ENCODE data around the gene NKAIN1. TPM values are rescaled to one million over a fixed set of nuclear protein-coding genes. Genes with fewer than 3 reads are reported as not detected.
"Not testable (repeated sequence)": the region's sequence is repeated elsewhere in the genome, so short reads cannot be mapped to it uniquely, and the experiment has no call there.

NKAIN1 gene
- total and polyA plus RNA-seq, 4 experiments from 2014 or later: not detected

DNA sequence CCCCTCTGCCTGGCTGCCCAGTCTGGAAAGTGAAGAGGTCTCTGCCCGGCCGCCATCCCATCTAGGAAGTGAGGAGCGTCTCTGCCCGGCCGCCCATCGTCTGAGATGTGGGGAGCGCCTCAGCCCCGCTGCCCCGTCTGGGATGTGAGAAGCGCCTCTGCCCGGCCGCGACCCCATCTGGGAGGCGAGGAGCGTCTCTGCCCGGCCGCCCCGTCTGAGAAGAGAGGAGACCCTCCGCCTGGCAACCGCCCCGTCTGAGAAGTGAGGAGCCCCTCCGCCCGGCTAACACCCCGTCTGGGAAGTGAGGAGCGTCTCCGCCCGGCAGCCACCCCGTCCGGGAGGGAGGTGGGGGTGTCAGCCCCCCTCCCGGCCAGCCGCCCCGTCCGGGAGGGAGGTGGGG is 63.4 kb downstream of the NKAIN1 start:
- intact Hi-C loops (cut with micrococcal nuclease); H3K9me3 Mint-ChIP-seq; H3K27me3 ChIP-seq (ENCODE audit: insufficient read depth, low read length); DNase-seq; H3K4me1 ChIP-seq (ENCODE audit: insufficient read depth, low read length); H3K4me3 Mint-ChIP-seq; H3K4me1 Mint-ChIP-seq; H3K27ac ChIP-seq (ENCODE audit: low read depth, low read length); H3K36me3 ChIP-seq (ENCODE audit: insufficient read depth, low read length); H3K9me3 ChIP-seq (ENCODE audit: control insufficient read depth in 1 of 2, low read length in 2 of 2); H3K4me3 ChIP-seq (ENCODE audit: low read length in 2 of 2); H3K27ac Mint-ChIP-seq; H3K36me3 Mint-ChIP-seq; POLR2A ChIA-PET (ENCODE audit: partially characterized antibody): not testable (repeated sequence)
- CTCF ChIA-PET (ENCODE audit: partially characterized antibody): interaction anchor here (1.3 kb wide), 1 partner anchor 9 kb away, joined by 4 read pairs; no protein-coding TSS in a partner anchor
- peaks cover 16 to 19% of the 10 kb centered on the region in 2 donors for H3K27me3 Mint-ChIP-seq

DNA sequence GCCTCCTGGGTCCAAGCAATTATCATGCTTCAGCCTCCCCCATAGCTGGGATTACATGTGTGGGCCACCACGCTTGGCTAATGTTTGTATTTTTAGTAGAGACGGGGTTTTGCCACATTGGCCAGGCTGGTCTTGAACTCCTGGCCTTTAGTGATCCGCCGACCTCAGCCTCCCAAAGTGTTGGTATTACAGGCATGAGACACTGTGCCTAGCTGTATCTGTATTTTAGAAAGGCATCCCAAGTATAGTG is 69.3 kb downstream of the NKAIN1 start:
- Histone ChIP-seq H3K9me3 (ENCODE audit: control insufficient read depth in 1 of 2, low read length in 2 of 2) (no peaks in the 10 kb centered on the region), H3K36me3 (ENCODE audit: insufficient read depth, low read length) (no peaks in the 10 kb centered on the region), H3K27ac (ENCODE audit: low read depth, low read length) (no peak overlapping the region), H3K4me3 (ENCODE audit: low read length in 2 of 2) (no peak overlapping the region), H3K4me1 (ENCODE audit: insufficient read depth, low read length) (peaks cover 4% of the 10 kb centered on the region), H3K27me3 (ENCODE audit: insufficient read depth, low read length) (no peaks in the 10 kb centered on the region)
- Mint-ChIP-seq H3K9me3 (peaks cover 0 to 2% (median 0%) of the 10 kb centered on the region in 8 donors), H3K4me3 (no peak overlapping the region), H3K27ac (peak overlapping the region in 1 of 7 donors; percentile 31), H3K36me3 (no peaks in the 10 kb centered on the region), H3K27me3 (peaks cover 2 to 5% of the 10 kb centered on the region in 2 donors), H3K4me1 (peaks cover 0 to 4% (median 0%) of the 10 kb centered on the region in 4 donors)
- no peak for DNase-seq
- POLR2A ChIA-PET (ENCODE audit: partially characterized antibody): no interaction called here
- CTCF ChIA-PET (ENCODE audit: partially characterized antibody): interaction anchor here (1.2 to 1.4 kb wide), 2 partner anchors 8 to 11 kb away, joined by 3 read pairs; no protein-coding TSS in a partner anchor
- intact Hi-C loops (cut with micrococcal nuclease): no loop called here

DNA sequence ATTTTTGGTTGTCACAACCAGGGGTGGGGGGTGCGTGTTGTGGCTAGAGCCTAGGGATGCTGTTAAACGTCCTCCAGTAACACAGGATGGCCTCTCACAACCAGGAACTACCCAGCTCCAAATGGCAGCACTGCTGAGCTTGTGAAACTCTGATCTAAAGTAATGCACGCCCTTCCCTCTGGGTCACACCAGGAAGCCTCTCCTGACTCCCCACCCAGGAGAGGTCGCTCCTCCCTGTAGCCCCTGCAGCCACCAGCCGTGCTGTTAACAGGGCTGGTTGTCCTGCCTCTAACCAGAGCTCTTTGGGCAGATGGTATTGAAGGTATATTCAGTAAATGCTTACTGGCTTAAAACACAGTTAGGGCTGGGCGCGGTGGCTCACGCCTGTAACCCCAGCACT is 73.2 kb downstream of the NKAIN1 start:
- no peak overlapping the region for H3K27ac ChIP-seq (ENCODE audit: low read depth, low read length)
- intact Hi-C loops (cut with micrococcal nuclease): no loop called here
- no peak for DNase-seq
- no peak overlapping the region for H3K27ac Mint-ChIP-seq
- no peak overlapping the region for H3K4me3 ChIP-seq (ENCODE audit: low read length in 2 of 2)
- no peaks in the 10 kb centered on the region for H3K9me3 Mint-ChIP-seq
- no peaks in the 10 kb centered on the region for H3K27me3 ChIP-seq (ENCODE audit: insufficient read depth, low read length)
- H3K4me1 Mint-ChIP-seq: peaks cover 0 to 11% (median 2%) of the 10 kb centered on the region in 4 donors
- peaks cover 4% of the 10 kb centered on the region for H3K4me1 ChIP-seq (ENCODE audit: insufficient read depth, low read length)
- no peaks in the 10 kb centered on the region for H3K36me3 Mint-ChIP-seq
- H3K9me3 ChIP-seq (ENCODE audit: control insufficient read depth in 1 of 2, low read length in 2 of 2): no peaks in the 10 kb centered on the region
- H3K4me3 Mint-ChIP-seq: no peak overlapping the region
- ChIA-PET CTCF (ENCODE audit: partially characterized antibody) (interaction anchor here (0.8 to 1.6 kb wide), 3 partner anchors 9 to 256 kb away, joined by 4 to 7 read pairs (median 4); no protein-coding TSS in a partner anchor), POLR2A (ENCODE audit: partially characterized antibody) (no interaction called here)
- H3K36me3 ChIP-seq (ENCODE audit: insufficient read depth, low read length): no peaks in the 10 kb centered on the region
- peaks cover 4 to 7% of the 10 kb centered on the region in 2 donors for H3K27me3 Mint-ChIP-seq

GRCh38 chr1:31164291-31164690 is 75.4 kb downstream of the NKAIN1 start:
- Mint-ChIP-seq H3K4me3 (no peak overlapping the region), H3K4me1 (peaks cover 0 to 8% (median 2%) of the 10 kb centered on the region in 4 donors), H3K27me3 (peaks cover 4 to 7% of the 10 kb centered on the region in 2 donors), H3K9me3 (no peaks in the 10 kb centered on the region), H3K36me3 (no peaks in the 10 kb centered on the region), H3K27ac (no peak overlapping the region)
- no peaks in the 10 kb centered on the region for H3K36me3 ChIP-seq (ENCODE audit: insufficient read depth, low read length)
- ChIA-PET CTCF (ENCODE audit: partially characterized antibody) (interaction anchor here (0.6 to 4.0 kb wide), 7 partner anchors 9 to 258 kb away, joined by 3 to 36 read pairs (median 4); no protein-coding TSS in a partner anchor), POLR2A (ENCODE audit: partially characterized antibody) (no interaction called here)
- intact Hi-C loops (cut with micrococcal nuclease): no loop called here
- no peak overlapping the region for H3K27ac ChIP-seq (ENCODE audit: low read depth, low read length)
- H3K4me1 ChIP-seq (ENCODE audit: insufficient read depth, low read length): no peaks in the 10 kb centered on the region
- no peaks in the 10 kb centered on the region for H3K9me3 ChIP-seq (ENCODE audit: control insufficient read depth in 1 of 2, low read length in 2 of 2)
- no peaks in the 10 kb centered on the region for H3K27me3 ChIP-seq (ENCODE audit: insufficient read depth, low read length)
- H3K4me3 ChIP-seq (ENCODE audit: low read length in 2 of 2): no peak overlapping the region
- DNase-seq: no peak

- H3K4me1 Mint-ChIP-seq: peaks cover 0 to 8% (median 2%) of the 10 kb centered on the region in 4 donors
- ChIA-PET POLR2A (ENCODE audit: partially characterized antibody) (no interaction called here), CTCF (ENCODE audit: partially characterized antibody) (interaction anchor here (0.6 to 4.0 kb wide), 7 partner anchors 9 to 258 kb away, joined by 3 to 36 read pairs (median 3); no protein-coding TSS in a partner anchor)
- H3K27ac Mint-ChIP-seq: no peak overlapping the region
- H3K4me3 Mint-ChIP-seq: no peak overlapping the region
- H3K27me3 Mint-ChIP-seq: peaks cover 4 to 7% of the 10 kb centered on the region in 2 donors
- Histone ChIP-seq H3K4me3 (ENCODE audit: low read length in 2 of 2) (no peak overlapping the region), H3K36me3 (ENCODE audit: insufficient read depth, low read length) (no peaks in the 10 kb centered on the region), H3K9me3 (ENCODE audit: control insufficient read depth in 1 of 2, low read length in 2 of 2) (no peaks in the 10 kb centered on the region), H3K27me3 (ENCODE audit: insufficient read depth, low read length) (no peaks in the 10 kb centered on the region), H3K27ac (ENCODE audit: low read depth, low read length) (no peak overlapping the region), H3K4me1 (ENCODE audit: insufficient read depth, low read length) (no peaks in the 10 kb centered on the region)
- H3K36me3 Mint-ChIP-seq: no peaks in the 10 kb centered on the region
- DNase-seq: no peak
- intact Hi-C loops (cut with micrococcal nuclease): no loop called here
- H3K9me3 Mint-ChIP-seq: no peaks in the 10 kb centered on the region
These were observed 75.8 kb downstream of the NKAIN1 start for GRCh38 chr1:31163866-31164265.

GRCh38 chr1:31161571-31161970 is 78.1 kb downstream of the NKAIN1 start:
- no peaks in the 10 kb centered on the region for H3K36me3 ChIP-seq (ENCODE audit: insufficient read depth, low read length)
- H3K27ac Mint-ChIP-seq: peak overlapping the region in 1 of 7 donors; percentile 41
- peaks cover 0 to 8% (median 2%) of the 10 kb centered on the region in 4 donors for H3K4me1 Mint-ChIP-seq
- no peak overlapping the region for H3K4me3 ChIP-seq (ENCODE audit: low read length in 2 of 2)
- H3K36me3 Mint-ChIP-seq: no peaks in the 10 kb centered on the region
- no peaks in the 10 kb centered on the region for H3K4me1 ChIP-seq (ENCODE audit: insufficient read depth, low read length)
- H3K4me3 Mint-ChIP-seq: peak overlapping the region in 1 of 8 donors; percentile 59
- no peak overlapping the region for H3K27ac ChIP-seq (ENCODE audit: low read depth, low read length)
- no peaks in the 10 kb centered on the region for H3K9me3 ChIP-seq (ENCODE audit: control insufficient read depth in 1 of 2, low read length in 2 of 2)
- intact Hi-C loops (cut with micrococcal nuclease): no loop called here
- DNase-seq: no peak
- H3K27me3 ChIP-seq (ENCODE audit: insufficient read depth, low read length): no peaks in the 10 kb centered on the region
- H3K9me3 Mint-ChIP-seq: no peaks in the 10 kb centered on the region
- H3K27me3 Mint-ChIP-seq: peaks cover 4% of the 10 kb centered on the region in 2 donors
- CTCF ChIA-PET (ENCODE audit: partially characterized antibody): interaction anchor here (1.1 to 4.0 kb wide), 15 partner anchors 9 to 388 kb away, joined by 3 to 36 read pairs (median 4); no protein-coding TSS in a partner anchor
- POLR2A ChIA-PET (ENCODE audit: partially characterized antibody): no interaction called here

- H3K9me3 Mint-ChIP-seq: no peaks in the 10 kb centered on the region
- ChIA-PET POLR2A (ENCODE audit: partially characterized antibody) (no interaction called here), CTCF (ENCODE audit: partially characterized antibody) (interaction anchor here (0.8 to 4.0 kb wide), 5 partner anchors 8 to 38 kb away, joined by 3 to 36 read pairs (median 4); no protein-coding TSS in a partner anchor)
- H3K4me1 Mint-ChIP-seq: peaks cover 6 to 16% (median 7%) of the 10 kb centered on the region in 4 donors
- no peak for DNase-seq
- Histone ChIP-seq H3K4me1 (ENCODE audit: insufficient read depth, low read length) (peaks cover 10% of the 10 kb centered on the region), H3K4me3 (ENCODE audit: low read length in 2 of 2) (no peak overlapping the region), H3K9me3 (ENCODE audit: control insufficient read depth in 1 of 2, low read length in 2 of 2) (no peaks in the 10 kb centered on the region), H3K27ac (ENCODE audit: low read depth, low read length) (no peak overlapping the region), H3K27me3 (ENCODE audit: insufficient read depth, low read length) (no peaks in the 10 kb centered on the region), H3K36me3 (ENCODE audit: insufficient read depth, low read length) (no peaks in the 10 kb centered on the region)
- intact Hi-C loops (cut with micrococcal nuclease): no loop called here
- no peaks in the 10 kb centered on the region for H3K36me3 Mint-ChIP-seq
- peaks cover 2 to 4% of the 10 kb centered on the region in 2 donors for H3K27me3 Mint-ChIP-seq
- peak overlapping the region in 1 of 8 donors; percentile 13 for H3K4me3 Mint-ChIP-seq
- no peak overlapping the region for H3K27ac Mint-ChIP-seq
These were observed 79.6 kb downstream of the NKAIN1 start for GRCh38 chr1:31159869-31160611.

Data from CD4-positive, alpha-beta memory T cell (primary cell).